ENCODE measurements around the gene NSUN7. TPM values are rescaled to one million over a fixed set of nuclear protein-coding genes. Genes with fewer than 3 reads are reported as not detected.
"Not testable (repeated sequence)": the region's sequence is repeated elsewhere in the genome, so short reads cannot be mapped to it uniquely, and the experiment has no call there.

The NSUN7 gene
- total RNA-seq, 1 donor from 2014 or later, result 5.7 TPM

DNA sequence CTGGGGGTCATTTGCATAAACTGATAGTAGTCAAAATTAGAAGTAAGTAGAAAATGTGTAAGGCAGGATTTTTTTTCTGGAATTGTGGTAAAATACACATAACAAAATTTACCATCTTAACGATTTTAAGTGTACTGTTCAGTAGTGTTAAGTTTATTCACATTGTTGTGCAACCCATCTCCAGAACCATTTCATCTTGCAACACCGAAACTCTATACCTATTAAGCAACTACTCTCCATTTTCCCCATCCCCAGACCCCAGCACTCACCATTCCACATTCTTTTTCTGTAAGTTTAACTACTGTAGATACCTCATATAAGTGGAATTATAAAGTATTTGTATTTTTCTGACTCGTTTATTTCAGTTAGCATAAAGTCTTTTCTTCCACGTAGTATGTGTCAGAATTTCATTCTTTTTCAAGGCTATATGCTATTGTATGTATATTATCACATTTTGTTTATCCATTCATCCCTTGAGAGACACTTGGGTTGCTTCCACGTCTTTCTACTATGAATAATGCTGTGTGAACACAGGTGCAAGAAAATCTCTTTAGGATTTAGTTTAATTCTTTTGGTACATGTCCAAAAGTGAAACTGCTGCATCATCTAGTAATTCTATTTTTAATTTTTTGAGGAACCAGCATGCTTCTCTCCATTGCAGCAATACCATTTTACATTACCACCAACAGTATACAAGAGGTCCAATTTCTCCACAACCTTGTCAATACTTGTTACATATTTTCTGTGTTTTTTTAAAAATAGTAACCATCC lies 39.1 kb upstream of the NSUN7 start:
- peak overlapping the region; percentile 34 for H3K4me3 ChIP-seq
- peak; percentile 77 for ATAC-seq

DNA sequence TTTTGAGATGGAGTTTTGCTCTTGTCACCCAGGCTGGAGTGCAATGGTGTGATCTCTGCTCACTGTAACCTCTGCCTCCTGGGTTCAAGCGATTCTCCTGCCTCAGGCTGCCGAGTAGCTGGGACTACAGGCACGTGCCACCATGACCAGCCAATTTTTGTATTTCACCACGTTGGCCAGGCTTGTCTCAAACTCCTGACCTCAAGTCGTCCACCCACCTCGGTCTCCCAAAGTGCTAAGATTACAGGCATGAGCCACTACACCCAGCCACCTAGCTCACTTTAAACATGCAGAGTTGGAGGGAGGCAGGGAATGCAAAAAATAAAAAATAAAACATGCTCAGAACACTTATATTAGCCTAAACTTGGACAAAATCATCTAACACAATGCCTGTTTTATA lies 36.8 kb upstream of the NSUN7 start:
- H3K4me1 ChIP-seq; H3K9me3 ChIP-seq; DNase-seq; H3K27me3 ChIP-seq; H3K27ac ChIP-seq; H3K4me3 ChIP-seq; intact Hi-C loops (cut with DNase I); H3K36me3 ChIP-seq; ATAC-seq: not testable (repeated sequence)

More for the DNA sequence above, 39.1 kb upstream of the NSUN7 start:
- H3K27me3 ChIP-seq, result no peaks in the 10 kb centered on the region
- TF ChIP-seq, protein P1, sequence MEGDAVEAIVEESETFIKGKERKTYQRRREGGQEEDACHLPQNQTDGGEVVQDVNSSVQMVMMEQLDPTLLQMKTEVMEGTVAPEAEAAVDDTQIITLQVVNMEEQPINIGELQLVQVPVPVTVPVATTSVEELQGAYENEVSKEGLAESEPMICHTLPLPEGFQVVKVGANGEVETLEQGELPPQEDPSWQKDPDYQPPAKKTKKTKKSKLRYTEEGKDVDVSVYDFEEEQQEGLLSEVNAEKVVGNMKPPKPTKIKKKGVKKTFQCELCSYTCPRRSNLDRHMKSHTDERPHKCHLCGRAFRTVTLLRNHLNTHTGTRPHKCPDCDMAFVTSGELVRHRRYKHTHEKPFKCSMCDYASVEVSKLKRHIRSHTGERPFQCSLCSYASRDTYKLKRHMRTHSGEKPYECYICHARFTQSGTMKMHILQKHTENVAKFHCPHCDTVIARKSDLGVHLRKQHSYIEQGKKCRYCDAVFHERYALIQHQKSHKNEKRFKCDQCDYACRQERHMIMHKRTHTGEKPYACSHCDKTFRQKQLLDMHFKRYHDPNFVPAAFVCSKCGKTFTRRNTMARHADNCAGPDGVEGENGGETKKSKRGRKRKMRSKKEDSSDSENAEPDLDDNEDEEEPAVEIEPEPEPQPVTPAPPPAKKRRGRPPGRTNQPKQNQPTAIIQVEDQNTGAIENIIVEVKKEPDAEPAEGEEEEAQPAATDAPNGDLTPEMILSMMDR (IDR thresholded peaks at IDR 0.05), result no peak
- H3K9me3 ChIP-seq, result no peaks in the 10 kb centered on the region
- no peaks in the 10 kb centered on the region for H3K36me3 ChIP-seq
- peak overlapping the region; percentile 67 for H3K27ac ChIP-seq
- intact Hi-C loops (cut with DNase I), result no loop called here
- H3K4me1 ChIP-seq, result no peaks in the 10 kb centered on the region
- DNase-seq, result no peak

DNA sequence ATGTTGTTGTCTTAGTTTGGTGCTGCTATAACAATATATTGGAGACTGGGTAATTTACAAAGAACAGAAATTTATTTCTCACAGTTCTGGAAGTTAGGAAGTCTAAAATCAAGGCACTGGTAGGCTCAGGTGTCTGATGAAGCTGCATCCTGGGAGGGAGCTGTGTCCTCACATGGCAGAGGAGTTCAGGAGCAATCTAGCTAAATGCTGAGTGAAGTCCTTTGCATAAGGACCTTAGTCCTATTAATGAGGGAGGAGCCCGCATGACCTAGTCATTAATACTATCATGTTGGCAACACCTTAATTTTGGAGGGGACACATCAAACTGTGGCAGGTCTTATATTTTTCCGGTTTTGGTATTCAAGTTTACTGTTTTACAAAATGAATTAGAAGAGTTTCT lies 36.0 kb upstream of the NSUN7 start:
- Histone ChIP-seq H3K27me3 (no peaks in the 10 kb centered on the region), H3K4me1 (no peaks in the 10 kb centered on the region), H3K4me3 (no peak overlapping the region), H3K36me3 (no peaks in the 10 kb centered on the region), H3K9me3 (no peaks in the 10 kb centered on the region), H3K27ac (no peak overlapping the region)
- intact Hi-C loops (cut with DNase I), result no loop called here
- TF ChIP-seq, protein P1 (IDR thresholded peaks at IDR 0.05), result no peak
- DNase-seq (no peak), ATAC-seq (no peak)

DNA sequence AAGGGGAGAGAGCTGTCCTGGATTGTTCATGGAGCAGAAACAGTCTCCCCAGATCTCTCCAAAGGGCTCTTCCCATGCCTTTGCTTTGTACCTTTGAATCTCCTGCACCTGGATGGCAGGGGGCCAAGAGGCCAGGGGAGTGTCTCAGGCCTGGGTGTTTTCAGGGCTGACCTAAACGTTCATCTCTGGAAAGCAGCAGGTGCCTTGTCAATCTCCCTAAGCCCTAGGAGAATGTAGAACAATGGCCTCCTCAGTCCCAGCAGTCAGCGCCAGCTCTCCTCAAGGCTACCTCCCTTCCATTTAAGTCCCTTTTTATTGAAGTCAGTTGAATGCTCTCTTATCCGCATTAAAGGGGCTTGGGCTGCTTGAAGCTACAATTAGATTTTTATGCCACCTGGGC lies 31.2 kb upstream of the NSUN7 start:
- no peak for DNase-seq
- Histone ChIP-seq H3K27ac (no peak overlapping the region), H3K4me3 (no peak overlapping the region), H3K4me1 (peaks cover 7% of the 10 kb centered on the region), H3K27me3 (no peaks in the 10 kb centered on the region), H3K36me3 (no peaks in the 10 kb centered on the region), H3K9me3 (no peaks in the 10 kb centered on the region)
- intact Hi-C loops (cut with DNase I), result no loop called here
- TF ChIP-seq, protein P1 (IDR thresholded peaks at IDR 0.05), result no peak
- ATAC-seq, result no peak

DNA sequence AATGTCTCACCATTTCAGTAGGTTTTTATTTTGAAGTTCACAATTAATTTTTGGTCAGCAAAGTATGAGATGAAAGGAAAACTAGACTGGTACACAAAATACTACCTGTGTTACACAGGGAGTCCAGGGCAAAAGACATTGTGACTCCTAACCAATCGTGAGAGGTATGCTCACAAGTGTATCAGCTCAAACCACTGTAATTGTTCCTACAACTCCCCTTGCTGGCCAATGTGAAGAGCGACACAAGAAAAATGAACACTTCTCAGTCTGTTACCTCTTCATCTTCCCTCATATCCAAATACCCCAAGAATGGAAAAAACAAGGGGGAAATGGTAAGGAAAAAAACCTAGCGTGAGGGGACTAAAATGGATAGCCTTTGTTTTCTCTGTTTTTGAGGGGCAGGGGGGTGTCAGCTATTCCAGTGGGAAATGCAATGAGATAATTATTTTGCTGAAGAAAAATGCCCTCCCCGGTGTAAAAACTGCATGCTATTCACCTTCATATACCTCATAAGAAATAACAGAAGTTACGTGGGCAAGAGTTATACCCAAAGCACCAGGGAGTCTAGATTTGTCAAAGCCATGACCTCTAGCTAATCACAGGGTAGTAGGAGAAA lies 30.6 kb upstream of the NSUN7 start:
- H3K27ac ChIP-seq, result no peak overlapping the region
- H3K9me3 ChIP-seq, result no peaks in the 10 kb centered on the region
- peaks cover 7% of the 10 kb centered on the region for H3K4me1 ChIP-seq
- H3K36me3 ChIP-seq, result no peaks in the 10 kb centered on the region
- no peaks in the 10 kb centered on the region for H3K27me3 ChIP-seq
- ATAC-seq (peak; percentile 87), DNase-seq (no peak)
- intact Hi-C loops (cut with DNase I), result no loop called here
- H3K4me3 ChIP-seq, result no peak overlapping the region
- TF ChIP-seq, protein P1 (IDR thresholded peaks at IDR 0.05), result peak; percentile 43

- no peak overlapping the region for H3K27ac ChIP-seq
- intact Hi-C loops (cut with DNase I), result loop anchor here (10.0 kb wide), 1 partner anchor 276 kb away; no protein-coding TSS in a partner anchor
- H3K9me3 ChIP-seq, result no peaks in the 10 kb centered on the region
- TF ChIP-seq, protein P1 (IDR thresholded peaks at IDR 0.05), result no peak
- DNase-seq, result no peak
- H3K4me1 ChIP-seq, result peaks cover 7% of the 10 kb centered on the region
- H3K36me3 ChIP-seq, result no peaks in the 10 kb centered on the region
- no peak for ATAC-seq
- no peaks in the 10 kb centered on the region for H3K27me3 ChIP-seq
- H3K4me3 ChIP-seq, result no peak overlapping the region
Measured at GRCh38 chr4:40720351-40720750, 29.4 kb upstream of the NSUN7 start.
